WI38 (cell line): ENCODE results near the gene PIK3C2G.

Experiments used
- H3K4me3 ChIP-seq: 2 replicates; pipeline ENCODE4 v1.5.1; 2011; ENCODE audit warnings: low read depth, mild to moderate bottlenecking, control low read depth, low read length
- TF ChIP-seq, protein P1 (sequence below): IDR thresholded peaks from 2 replicates; pipeline ENCODE4 v1.5.1; 2012; ENCODE audit warnings: low read depth, mild to moderate bottlenecking, control low read depth, low read length

Gene PIK3C2G

DNA sequence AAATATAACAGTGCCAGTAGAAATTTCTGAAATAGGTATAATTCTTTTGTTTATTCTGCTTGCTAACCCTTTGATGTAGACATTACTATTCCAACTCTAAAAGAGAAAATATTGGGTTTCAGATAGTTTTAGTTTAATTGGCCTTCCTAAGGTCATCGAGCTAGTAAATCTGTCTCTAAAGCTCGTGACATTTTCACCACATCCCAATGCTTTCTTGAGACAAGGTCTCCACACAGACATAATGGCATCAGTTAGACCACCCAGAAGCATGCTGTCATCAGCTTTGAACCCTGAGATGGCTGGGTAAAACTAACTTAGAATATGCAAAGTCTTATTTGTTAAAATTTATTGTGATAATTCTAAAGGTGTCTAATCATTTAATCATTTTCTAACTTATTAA is 52.0 kb downstream of the PIK3C2G start:
- H3K4me3 ChIP-seq, result no peak overlapping the region
- TF ChIP-seq, protein P1, sequence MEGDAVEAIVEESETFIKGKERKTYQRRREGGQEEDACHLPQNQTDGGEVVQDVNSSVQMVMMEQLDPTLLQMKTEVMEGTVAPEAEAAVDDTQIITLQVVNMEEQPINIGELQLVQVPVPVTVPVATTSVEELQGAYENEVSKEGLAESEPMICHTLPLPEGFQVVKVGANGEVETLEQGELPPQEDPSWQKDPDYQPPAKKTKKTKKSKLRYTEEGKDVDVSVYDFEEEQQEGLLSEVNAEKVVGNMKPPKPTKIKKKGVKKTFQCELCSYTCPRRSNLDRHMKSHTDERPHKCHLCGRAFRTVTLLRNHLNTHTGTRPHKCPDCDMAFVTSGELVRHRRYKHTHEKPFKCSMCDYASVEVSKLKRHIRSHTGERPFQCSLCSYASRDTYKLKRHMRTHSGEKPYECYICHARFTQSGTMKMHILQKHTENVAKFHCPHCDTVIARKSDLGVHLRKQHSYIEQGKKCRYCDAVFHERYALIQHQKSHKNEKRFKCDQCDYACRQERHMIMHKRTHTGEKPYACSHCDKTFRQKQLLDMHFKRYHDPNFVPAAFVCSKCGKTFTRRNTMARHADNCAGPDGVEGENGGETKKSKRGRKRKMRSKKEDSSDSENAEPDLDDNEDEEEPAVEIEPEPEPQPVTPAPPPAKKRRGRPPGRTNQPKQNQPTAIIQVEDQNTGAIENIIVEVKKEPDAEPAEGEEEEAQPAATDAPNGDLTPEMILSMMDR, result no peak

DNA sequence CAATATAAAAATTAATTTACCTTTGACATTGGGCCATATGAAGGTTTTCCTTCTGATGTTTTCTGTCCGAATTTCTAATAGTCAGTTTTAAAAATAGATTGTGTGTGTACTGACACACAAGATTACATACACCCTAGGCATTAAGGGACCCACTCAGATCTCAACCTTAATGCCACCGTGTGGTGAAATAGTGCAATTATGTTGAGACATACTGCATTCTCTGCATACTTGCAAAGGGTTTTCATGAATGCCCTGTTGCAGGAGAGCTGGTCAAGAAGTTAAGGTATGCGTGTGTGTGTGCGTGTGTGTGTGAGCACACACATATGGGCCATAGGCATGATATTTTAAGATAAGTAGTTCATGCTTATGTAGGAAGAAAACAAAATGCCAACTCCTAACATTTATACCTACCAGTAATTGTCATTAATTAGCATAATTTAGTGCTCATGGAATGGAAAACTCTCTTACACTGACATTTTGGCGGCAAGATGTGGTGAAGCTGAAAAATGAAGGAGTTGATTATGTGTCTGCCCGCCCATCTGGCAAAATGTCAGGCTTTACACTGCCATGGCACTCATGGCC is 58.8 kb downstream of the PIK3C2G start:
- TF ChIP-seq, protein P1, result no peak
- H3K4me3 ChIP-seq, result no peak overlapping the region

DNA sequence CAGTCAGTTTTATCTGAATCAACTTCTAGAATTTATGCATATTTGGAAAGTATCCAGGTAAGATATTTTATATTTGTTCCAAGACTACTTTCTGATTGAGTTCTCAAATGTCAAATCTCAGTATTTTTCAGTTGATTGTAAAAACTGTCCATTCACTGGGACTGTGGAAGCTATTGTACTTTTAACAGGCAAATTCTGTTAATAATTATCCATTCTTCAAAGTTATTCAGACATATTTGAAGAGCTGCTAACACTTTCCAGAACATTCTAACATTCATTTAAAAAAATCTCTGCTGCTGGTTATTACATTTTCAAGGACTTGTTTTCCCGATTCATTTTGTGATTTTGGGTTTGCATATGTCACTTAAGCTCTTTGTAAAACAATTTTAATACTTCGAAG is 59.7 kb downstream of the PIK3C2G start:
- TF ChIP-seq, protein P1, result no peak
- no peak overlapping the region for H3K4me3 ChIP-seq

DNA sequence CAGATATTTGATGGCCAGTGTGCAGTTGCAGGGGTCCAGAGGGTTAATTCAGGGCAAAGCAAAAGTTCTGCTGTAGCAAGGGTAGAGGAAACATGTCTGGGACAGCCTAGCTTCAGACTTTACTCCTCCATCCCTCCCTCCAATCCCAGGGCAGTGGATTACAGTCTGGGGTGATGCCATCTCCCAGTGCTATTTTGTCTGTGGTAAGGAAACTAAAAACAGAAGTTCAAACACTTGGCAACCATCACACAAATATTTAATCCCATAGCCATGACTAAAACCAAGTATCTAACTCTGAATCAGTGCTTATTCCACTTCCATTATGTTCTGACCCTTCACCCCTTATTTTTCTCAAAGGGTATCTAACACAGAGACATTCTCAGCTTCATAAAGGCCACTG is 61.8 kb downstream of the PIK3C2G start:
- H3K4me3 ChIP-seq, result no peak overlapping the region

DNA sequence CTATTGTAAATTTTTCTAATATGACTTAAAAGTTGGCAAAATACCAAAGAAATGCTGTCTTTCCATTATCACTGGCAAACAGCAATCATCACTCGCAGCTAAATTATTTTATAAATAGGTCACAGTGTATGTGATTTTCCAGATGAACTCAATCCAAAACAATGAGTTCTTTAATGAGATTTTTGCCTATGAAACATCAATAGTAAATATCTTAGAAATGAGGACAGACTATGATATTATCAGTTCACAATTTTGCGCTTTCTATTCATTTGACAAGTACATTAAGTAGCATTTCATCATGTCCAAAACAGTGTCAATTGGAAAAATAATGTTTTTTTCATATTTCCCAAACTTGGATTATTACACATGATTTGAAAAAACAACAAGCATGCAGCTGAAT is 65.7 kb downstream of the PIK3C2G start:
- no peak overlapping the region for H3K4me3 ChIP-seq
- TF ChIP-seq, protein P1, result no peak

More for the DNA sequence above, 61.8 kb downstream of the PIK3C2G start:
- TF ChIP-seq, protein P1, result no peak

DNA sequence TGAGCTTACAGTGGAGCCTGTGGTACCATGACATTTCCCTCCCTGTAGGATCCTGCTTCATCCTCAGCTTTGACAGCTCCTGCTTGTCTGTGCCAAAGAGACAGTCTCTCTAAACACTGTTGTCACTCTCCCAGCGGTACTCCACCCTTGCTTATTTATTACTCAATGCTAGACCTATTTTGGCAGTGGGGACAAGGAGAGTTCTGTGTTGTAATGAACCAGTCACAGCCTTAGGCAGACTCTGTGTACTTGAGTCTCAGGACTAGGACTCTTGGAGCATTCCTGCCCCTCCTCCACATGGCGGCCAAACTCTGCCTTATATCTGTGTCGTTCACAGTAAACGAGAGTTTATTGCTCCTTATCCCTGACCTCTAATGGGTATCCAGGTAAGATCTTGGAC is 70.9 kb downstream of the PIK3C2G start:
- TF ChIP-seq, protein P1, result no peak
- no peak overlapping the region for H3K4me3 ChIP-seq

DNA sequence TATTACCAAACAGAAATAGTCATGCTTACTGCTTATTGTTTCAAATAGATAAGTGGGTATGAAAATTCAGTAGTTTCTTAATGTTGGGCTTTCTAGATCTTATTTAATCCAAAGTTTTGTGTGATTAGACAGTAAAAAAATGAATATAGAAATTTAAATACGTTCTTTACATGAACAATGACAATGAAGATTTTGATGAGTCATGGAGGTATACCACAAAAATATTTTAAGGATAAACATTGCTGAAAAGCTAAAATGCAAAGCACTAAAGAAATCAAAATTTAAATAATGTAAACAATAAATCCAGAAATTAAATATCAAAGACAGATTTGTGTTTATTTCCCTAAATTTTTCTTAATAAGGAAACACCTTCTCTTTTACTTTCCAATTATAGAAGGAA is 78.3 kb downstream of the PIK3C2G start:
- no peak overlapping the region for H3K4me3 ChIP-seq

More for the DNA sequence above, 78.3 kb downstream of the PIK3C2G start:
- TF ChIP-seq, protein P1, result no peak
